Stimulated activated memory B cell treated with anti-CD40 and anti-IgM and Interleukin-4, amounts not matched to agents 10 μg/mL and 1 μg/mL and 100 μg/mL, for 72 hours (primary cell): ENCODE results near the gene KLHL40.
"Not testable (repeated sequence)": the region's sequence is repeated elsewhere in the genome, so short reads cannot be mapped to it uniquely, and the experiment has no call there.

Experiments
- ATAC-seq: fragments of 150-1000 bp; cut with Tn5 transposase; 2 replicates; pipeline ENCODE4 v1.10.0; 2021
- H3K27ac Mint-ChIP-seq: one replicate; pipeline ENCODE4 v1.8.0; 2022; ENCODE audit warnings: mild to moderate bottlenecking, mixed read lengths
- H3K27me3 Mint-ChIP-seq: one replicate; pipeline ENCODE4 v1.8.0; 2022; ENCODE audit warnings: mixed read lengths
- H3K36me3 Mint-ChIP-seq: one replicate; pipeline ENCODE4 v1.8.0; 2022; ENCODE audit warnings: mixed read lengths
- H3K4me1 Mint-ChIP-seq: one replicate; pipeline ENCODE4 v1.8.0; 2022; ENCODE audit warnings: mixed read lengths
- H3K4me3 Mint-ChIP-seq: one replicate; pipeline ENCODE4 v1.8.0; 2022; ENCODE audit warnings: mild to moderate bottlenecking, moderate library complexity, mixed read lengths
- H3K9me3 Mint-ChIP-seq: one replicate; pipeline ENCODE4 v1.8.0; 2022; ENCODE audit warnings: mixed read lengths

Gene KLHL40

DNA sequence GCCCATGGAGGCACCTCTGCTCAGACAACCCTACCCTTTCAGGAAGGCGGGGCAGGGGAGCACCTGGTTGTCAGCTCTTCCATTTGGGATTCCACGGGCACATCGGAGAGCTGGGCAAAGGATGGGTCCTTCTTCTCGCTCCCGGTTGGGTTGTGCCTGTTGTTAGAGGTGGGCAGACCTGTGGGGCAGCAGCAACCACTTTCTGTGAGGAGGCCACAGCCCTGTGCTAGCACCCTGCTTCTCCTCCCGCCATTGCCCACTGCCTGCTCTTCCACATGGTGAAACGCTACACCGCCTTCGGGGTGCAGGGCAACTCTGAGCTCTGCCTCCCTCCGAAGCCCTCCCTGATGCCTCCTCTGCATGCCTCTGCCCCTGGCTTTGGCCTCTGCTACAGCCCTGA, 24.3 kb downstream of the KLHL40 start:
- peaks cover 36% of the 10 kb centered on the region for H3K27me3 Mint-ChIP-seq
- no peaks in the 10 kb centered on the region for H3K36me3 Mint-ChIP-seq
- H3K27ac Mint-ChIP-seq: no peak overlapping the region
- no peaks in the 10 kb centered on the region for H3K9me3 Mint-ChIP-seq
- no peak overlapping the region for H3K4me3 Mint-ChIP-seq
- no peak for ATAC-seq
- H3K4me1 Mint-ChIP-seq: peaks cover 16% of the 10 kb centered on the region

DNA sequence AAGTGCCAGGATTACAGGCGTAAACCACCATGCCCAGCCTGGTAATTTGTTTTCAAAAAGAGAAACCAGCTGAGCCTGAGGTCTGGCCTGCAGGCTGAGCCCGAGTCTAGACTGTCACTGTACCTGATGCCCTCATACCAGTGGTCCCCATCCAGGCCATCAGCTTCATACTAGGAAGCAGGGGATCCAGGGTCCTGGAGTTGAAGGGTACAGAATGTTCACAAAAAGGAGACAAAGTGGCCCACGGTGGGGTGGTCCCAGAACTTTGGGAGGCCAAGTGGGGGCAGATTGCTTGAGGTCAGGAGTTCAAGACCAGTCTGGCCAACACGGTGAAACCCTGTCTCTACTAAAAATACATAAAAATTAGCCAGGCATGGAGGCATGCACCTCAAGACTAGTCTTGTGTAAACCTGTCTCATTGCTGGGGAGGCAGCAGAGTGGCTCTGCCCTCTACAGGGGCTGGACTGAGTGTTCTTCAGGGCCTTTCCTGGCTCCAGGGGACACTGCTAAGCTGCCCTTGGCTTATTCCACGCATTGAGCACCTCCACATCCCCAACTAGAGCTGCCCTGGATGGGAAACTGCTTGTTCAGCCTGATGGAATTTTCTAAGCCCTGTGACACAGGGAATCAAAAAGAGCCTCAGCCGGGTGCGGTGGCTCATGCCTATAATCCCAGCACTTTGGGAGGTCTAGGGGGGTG, 25.1 kb downstream of the KLHL40 start:
- peaks cover 16% of the 10 kb centered on the region for H3K4me1 Mint-ChIP-seq
- H3K27me3 Mint-ChIP-seq: peaks cover 29% of the 10 kb centered on the region
- no peak overlapping the region for H3K27ac Mint-ChIP-seq
- no peaks in the 10 kb centered on the region for H3K9me3 Mint-ChIP-seq
- no peak overlapping the region for H3K4me3 Mint-ChIP-seq
- H3K36me3 Mint-ChIP-seq: no peaks in the 10 kb centered on the region
- no peak for ATAC-seq

DNA sequence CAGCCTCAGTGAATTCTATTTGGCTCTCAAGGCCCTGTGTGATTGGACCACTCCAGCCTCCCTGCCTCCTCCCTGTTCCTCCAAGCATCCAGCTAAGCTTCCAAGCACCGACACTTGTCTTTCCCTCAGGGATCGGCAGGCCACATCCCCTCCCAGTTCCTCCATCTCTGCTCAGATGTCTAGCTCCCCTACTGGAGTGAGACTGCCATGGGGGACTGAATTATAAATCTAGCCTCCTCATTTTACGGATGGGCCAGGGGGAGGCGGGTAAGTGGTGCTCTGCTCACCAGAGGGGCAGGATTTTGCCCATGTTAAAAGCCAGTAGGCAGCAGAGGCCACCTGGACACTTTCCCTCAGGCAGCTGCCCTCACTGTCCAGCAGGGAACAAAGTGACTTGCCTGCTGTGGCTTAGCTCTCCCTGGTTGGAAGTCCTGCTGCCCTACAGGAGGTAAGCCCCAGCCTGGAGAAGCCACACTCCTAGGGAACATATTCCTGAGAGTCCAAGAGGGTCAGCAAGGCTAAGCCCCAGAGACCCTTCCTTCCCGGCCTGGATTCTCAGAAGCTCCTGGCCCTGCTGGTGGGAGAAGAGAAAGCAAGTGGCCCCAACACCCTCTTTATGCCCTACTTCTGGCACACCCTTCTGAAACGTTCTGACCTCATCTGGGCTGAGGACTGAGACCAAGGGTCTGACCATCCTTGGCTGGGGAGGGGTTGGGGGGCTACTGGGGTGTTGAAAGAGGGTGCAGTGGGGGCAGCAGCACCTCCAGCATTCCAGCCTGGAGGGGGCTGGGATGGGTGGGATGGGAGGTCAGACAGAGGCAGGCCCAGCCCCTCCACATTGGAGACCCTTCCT, 26.4 kb downstream of the KLHL40 start:
- H3K4me3 Mint-ChIP-seq: no peak overlapping the region
- no peak for ATAC-seq
- peaks cover 16% of the 10 kb centered on the region for H3K4me1 Mint-ChIP-seq
- no peaks in the 10 kb centered on the region for H3K9me3 Mint-ChIP-seq
- H3K27ac Mint-ChIP-seq: no peak overlapping the region
- H3K36me3 Mint-ChIP-seq: no peaks in the 10 kb centered on the region
- peaks cover 18% of the 10 kb centered on the region for H3K27me3 Mint-ChIP-seq

DNA sequence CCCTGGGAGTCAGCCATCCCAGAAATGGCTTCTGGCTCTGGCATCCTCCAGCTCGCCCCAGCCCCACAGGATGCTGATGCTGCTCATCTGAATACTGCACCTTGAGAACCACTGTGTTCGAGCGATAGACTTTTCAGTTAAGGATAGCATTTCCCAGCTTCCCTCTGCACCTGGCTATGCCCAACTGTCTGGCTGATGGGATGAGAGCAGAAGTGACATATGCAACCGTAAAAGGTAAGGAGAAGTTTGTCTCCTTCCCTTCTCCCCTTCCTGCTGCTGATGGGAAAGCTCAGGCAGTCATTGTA, 27.0 kb downstream of the KLHL40 start:
- no peaks in the 10 kb centered on the region for H3K9me3 Mint-ChIP-seq
- H3K27me3 Mint-ChIP-seq: peaks cover 18% of the 10 kb centered on the region
- peaks cover 16% of the 10 kb centered on the region for H3K4me1 Mint-ChIP-seq
- H3K4me3 Mint-ChIP-seq: no peak overlapping the region
- no peak for ATAC-seq
- no peaks in the 10 kb centered on the region for H3K36me3 Mint-ChIP-seq
- no peak overlapping the region for H3K27ac Mint-ChIP-seq

DNA sequence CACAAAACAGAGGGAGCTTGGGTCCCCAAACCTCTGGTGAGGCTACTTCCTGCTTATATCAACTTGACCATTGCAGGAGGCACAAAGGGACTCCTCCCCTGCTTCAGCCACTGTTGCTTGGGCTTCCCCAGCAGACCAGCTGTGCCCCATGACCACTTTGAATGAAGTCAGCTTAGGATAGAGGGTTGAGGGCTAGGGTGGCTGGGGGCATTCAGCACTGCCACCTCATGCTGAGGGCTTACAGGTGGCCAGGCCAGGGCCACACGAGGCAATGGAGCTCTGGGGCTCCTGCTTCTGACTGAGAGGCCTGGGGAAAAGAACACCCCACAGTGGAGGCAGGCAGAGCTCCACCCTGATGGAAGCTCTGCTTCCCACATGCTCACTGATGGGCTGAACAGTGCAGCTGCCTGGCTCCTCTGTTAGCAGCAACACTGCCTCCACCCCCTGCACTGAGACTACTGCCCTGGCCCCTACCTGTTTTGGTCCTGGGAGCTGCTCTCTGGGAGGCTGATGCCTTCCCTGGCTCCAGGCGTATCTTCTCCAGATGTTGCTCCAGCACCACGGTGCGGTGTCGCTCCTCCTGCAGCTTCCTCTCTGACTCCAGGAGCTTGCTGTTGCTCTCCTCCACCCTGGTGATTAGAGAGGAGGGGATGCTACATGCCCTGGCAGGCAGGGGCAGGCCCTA, 27.5 kb downstream of the KLHL40 start:
- Mint-ChIP-seq H3K9me3 (no peaks in the 10 kb centered on the region), H3K4me1 (peaks cover 16% of the 10 kb centered on the region), H3K36me3 (no peaks in the 10 kb centered on the region), H3K4me3 (no peak overlapping the region), H3K27ac (no peak overlapping the region), H3K27me3 (peaks cover 18% of the 10 kb centered on the region)
- no peak for ATAC-seq

DNA sequence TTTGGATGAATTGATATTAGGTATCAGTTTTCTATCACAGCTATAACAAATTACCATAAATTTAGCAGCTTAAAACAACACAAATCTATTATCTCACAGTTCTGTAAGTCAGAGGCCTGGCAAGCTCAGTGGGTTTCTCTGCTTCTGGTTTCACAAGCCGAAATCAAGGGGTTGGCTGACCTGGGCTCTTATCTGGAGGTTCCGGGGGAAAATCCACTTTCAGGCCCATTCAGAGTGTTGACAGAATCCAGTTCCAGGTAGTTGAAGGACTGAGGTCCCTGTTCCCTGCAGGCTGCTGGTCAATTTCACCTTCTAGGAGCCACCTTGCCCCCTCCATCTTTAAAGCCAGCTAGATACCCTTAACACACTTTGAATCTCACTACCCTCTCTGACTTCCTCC, 28.4 kb downstream of the KLHL40 start:
- H3K27ac Mint-ChIP-seq: no peak overlapping the region
- peaks cover 17% of the 10 kb centered on the region for H3K27me3 Mint-ChIP-seq
- no peaks in the 10 kb centered on the region for H3K9me3 Mint-ChIP-seq
- no peak for ATAC-seq
- H3K4me3 Mint-ChIP-seq: no peak overlapping the region
- H3K36me3 Mint-ChIP-seq: no peaks in the 10 kb centered on the region
- peaks cover 16% of the 10 kb centered on the region for H3K4me1 Mint-ChIP-seq

DNA sequence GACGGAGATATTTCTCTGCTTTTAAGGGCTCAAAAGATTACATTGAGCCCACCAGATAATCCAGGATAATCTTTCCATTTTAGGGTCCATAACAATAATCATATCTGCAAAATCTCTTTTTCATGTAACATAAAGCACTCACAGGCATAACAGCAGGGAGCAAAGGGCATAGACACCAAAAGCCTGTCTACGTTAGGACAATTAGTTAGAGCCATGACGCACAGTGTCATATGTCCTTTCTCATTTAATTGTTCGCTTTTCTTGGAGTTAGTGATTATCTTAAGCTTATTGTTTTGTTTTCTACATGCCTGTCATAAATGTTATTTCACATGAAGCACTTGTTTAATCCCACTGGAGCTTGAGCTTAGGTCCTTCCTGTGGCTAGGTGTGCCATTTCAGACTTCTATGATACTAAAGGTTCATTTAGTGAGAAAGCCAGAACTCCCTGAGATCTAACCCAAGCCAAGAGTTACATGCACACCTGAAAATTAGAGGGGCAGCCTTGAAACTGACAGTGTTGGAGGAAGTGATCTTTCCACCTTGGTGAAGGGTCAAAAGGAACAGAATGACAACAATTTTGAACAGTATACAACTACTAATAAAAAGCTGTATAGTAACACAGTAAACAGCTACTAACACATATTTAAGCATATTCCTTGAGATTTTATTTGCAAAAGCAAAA, 29.0 kb downstream of the KLHL40 start:
- ATAC-seq: no peak
- Mint-ChIP-seq H3K27ac (no peak overlapping the region), H3K36me3 (no peaks in the 10 kb centered on the region), H3K4me3 (no peak overlapping the region), H3K9me3 (no peaks in the 10 kb centered on the region), H3K27me3 (peaks cover 16% of the 10 kb centered on the region), H3K4me1 (peaks cover 16% of the 10 kb centered on the region)

DNA sequence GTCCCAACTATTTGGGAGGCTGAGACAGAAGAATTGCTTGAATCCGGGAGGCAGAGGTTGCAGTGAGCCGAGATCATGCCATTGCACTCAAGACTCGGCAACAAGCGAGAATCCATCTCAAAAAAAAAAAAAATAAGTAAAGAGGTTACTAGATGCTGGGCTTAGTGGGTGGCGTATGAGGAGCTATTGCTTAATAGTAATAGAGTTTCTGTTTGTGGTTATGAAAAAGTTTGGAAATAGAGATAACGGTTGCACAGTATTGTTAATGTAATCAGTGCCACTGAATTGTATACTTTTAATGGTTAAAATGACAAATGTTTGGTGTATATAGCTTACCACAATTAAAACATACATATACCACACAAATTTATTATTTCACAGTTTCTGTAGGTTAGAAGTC, 32.0 kb downstream of the KLHL40 start:
- no peak overlapping the region for H3K27ac Mint-ChIP-seq
- no peak overlapping the region for H3K4me3 Mint-ChIP-seq
- ATAC-seq: no peak
- peaks cover 16% of the 10 kb centered on the region for H3K4me1 Mint-ChIP-seq
- no peaks in the 10 kb centered on the region for H3K9me3 Mint-ChIP-seq
- H3K27me3 Mint-ChIP-seq: peaks cover 8% of the 10 kb centered on the region
- H3K36me3 Mint-ChIP-seq: no peaks in the 10 kb centered on the region

DNA sequence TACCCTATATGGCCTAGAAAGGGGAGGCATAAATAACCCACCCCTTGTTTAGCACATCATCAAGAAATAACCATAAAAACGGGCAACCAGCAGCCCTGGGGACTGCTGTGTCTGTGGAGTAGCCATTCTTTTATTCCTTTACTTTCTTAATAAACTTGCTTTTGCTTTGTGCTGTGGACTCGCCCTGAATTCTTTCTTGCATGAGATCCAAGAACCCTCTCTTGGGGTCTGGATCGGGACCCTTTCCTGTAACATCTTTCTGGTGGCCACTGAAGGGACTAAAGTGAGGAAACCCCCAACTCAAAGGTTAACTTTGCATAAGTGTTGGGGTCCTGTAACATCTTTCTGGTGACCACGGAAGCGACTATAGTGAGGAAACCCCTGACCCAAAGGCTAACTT, 33.0 kb downstream of the KLHL40 start:
- Mint-ChIP-seq H3K4me1 (peaks cover 10% of the 10 kb centered on the region), H3K9me3 (no peaks in the 10 kb centered on the region), H3K27ac (no peak overlapping the region), H3K36me3 (no peaks in the 10 kb centered on the region), H3K4me3 (no peak overlapping the region), H3K27me3 (peaks cover 8% of the 10 kb centered on the region)
- ATAC-seq: no peak

DNA sequence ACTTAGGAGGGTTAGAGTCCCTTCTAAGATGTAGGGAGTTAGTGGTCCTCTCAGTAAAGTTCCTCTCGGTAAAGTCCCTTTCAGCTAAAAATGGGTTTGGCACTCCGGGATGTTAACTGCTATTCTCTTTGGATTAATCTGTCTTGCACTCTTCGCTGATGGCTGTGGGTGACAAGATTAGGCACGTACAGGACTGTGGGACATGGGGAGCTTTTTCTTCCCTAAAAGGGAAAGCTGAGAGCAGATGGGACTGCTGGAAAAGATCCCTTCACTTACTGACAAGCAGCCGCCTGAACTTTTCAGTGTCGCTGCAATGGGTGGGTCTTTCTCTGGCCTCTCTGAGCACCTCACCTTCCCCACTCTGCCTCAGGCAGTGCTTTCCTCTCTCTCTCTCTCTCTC, 33.7 kb downstream of the KLHL40 start:
- H3K27ac Mint-ChIP-seq: no peak overlapping the region
- H3K4me1 Mint-ChIP-seq: peaks cover 3% of the 10 kb centered on the region
- H3K9me3 Mint-ChIP-seq: no peaks in the 10 kb centered on the region
- no peak overlapping the region for H3K4me3 Mint-ChIP-seq
- H3K27me3 Mint-ChIP-seq: peaks cover 8% of the 10 kb centered on the region
- H3K36me3 Mint-ChIP-seq: no peaks in the 10 kb centered on the region
- no peak for ATAC-seq

DNA sequence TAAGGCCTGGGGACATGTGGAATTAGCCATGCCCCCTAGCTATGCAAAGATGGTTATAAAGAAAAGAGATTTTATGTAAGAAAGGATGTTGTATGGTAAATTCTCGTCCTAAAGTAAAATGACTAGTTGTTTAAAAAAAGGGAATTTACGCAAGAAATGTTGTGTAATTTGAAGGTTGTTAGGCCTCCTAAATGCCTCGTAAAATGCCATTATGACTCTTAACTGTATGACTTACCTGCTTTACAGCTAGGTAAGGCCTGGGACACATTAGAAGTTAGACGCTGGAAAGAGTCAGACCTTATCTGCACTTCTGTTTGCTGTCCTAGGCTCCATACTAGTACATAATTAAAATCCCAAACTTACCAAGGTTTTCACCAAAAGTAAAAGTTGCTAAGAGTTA, 34.8 kb downstream of the KLHL40 start:
- Mint-ChIP-seq H3K27ac (no peak overlapping the region), H3K4me1 (no peaks in the 10 kb centered on the region), H3K36me3 (no peaks in the 10 kb centered on the region), H3K9me3 (no peaks in the 10 kb centered on the region), H3K4me3 (no peak overlapping the region), H3K27me3 (peaks cover 8% of the 10 kb centered on the region)
- no peak for ATAC-seq

DNA sequence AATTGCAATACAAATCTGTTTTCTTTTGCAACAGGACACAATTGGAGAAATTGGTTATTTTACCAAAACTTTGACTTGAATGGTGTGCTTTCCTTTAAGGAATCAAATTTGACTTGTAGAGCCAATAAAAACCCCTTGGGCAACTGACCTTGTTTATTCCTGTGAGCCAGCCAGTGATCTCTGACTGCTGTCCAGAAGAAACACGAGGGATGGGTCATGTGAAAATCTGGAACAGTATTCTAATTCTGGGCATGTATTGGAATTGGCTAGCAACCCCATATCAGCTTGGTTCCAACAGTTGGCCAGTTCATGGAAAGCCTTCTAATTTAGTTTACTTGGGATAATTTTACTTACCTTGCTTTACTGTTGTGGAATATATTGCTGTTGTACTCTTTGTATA, 36.4 kb downstream of the KLHL40 start:
- Mint-ChIP-seq H3K4me1 (no peaks in the 10 kb centered on the region), H3K27ac (no peak overlapping the region), H3K9me3 (no peaks in the 10 kb centered on the region), H3K36me3 (no peaks in the 10 kb centered on the region), H3K4me3 (no peak overlapping the region), H3K27me3 (peaks cover 20% of the 10 kb centered on the region)
- ATAC-seq: no peak

DNA sequence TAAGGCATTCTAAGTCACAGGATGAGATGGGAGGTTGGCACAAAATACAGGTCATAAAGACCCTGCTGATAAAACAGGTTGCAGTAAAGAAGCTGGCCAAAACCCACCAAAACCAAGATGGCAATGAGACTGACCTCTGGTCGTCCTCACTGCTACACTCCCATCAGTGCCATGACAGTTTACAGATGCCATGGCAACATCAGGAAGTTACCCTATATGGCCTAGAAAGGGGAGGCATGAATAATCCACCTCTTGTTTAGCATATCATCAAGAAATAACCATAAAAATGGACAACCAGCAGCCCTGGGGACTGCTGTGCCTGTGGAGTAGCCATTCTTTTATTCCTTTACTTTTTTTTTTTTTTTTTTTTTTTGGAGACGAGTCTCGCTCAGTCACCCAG, 37.1 kb downstream of the KLHL40 start:
- not testable (repeated sequence) for H3K4me1 Mint-ChIP-seq, H3K9me3 Mint-ChIP-seq, H3K27ac Mint-ChIP-seq, H3K36me3 Mint-ChIP-seq, ATAC-seq, H3K4me3 Mint-ChIP-seq
- peaks cover 20% of the 10 kb centered on the region for H3K27me3 Mint-ChIP-seq

DNA sequence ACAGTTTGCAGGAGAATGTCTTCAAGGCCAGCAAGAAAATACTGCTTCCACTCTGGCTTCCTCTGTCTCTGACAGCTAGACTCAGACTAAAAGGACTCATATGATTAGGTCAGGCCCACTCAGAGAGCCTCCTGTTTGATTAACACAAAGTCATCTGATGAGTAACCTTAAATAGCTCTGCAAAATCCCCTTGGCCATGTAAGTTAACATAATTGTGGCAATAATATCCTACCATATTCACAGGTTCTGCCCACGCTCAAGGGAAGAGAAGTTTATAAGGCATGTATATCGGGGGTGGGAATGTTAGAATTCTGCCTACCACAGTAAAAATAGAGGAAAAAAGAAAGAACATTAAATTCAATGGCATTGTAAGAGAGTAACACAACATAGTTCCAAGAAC, 37.9 kb downstream of the KLHL40 start:
- H3K9me3 Mint-ChIP-seq: no peaks in the 10 kb centered on the region

DNA sequence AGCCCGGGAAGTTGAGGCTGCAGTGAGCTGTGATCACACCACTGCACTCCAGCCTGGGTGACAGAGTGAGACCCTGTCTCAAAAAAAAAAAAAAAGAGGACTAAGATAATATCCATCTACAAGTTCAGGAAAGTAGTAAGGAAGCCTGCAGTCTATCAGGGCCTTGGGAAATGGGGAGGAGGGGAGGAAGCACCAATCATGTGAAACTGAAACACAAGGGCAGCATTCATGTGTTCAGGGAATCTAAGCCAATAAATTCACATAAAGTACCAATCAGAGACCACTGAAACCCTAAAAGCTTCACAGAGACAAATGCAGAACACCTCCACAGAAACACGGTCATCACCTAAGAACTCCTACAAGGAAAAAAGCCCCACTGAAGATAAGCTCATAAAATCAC, 40.1 kb downstream of the KLHL40 start:
- H3K27me3 Mint-ChIP-seq: peaks cover 12% of the 10 kb centered on the region
- no peaks in the 10 kb centered on the region for H3K9me3 Mint-ChIP-seq
- H3K27ac Mint-ChIP-seq: no peak overlapping the region
- H3K4me1 Mint-ChIP-seq: no peaks in the 10 kb centered on the region
- ATAC-seq: no peak
- H3K4me3 Mint-ChIP-seq: no peak overlapping the region
- no peaks in the 10 kb centered on the region for H3K36me3 Mint-ChIP-seq

More for the DNA sequence above, 37.9 kb downstream of the KLHL40 start:
- H3K27ac Mint-ChIP-seq: no peak overlapping the region
- no peak overlapping the region for H3K4me3 Mint-ChIP-seq
- no peaks in the 10 kb centered on the region for H3K36me3 Mint-ChIP-seq
- no peak for ATAC-seq
- H3K27me3 Mint-ChIP-seq: peaks cover 20% of the 10 kb centered on the region
- no peaks in the 10 kb centered on the region for H3K4me1 Mint-ChIP-seq
